Left forelimb (tissue), 1 donor: Measurements from ENCODE around the gene BMP7.

Experiments
- DNase-seq: peaks from one replicate; pipeline ENCODE4 v3.0.0-alpha.2; 2018; ENCODE audit warnings: low spot score

BMP7 gene

DNA sequence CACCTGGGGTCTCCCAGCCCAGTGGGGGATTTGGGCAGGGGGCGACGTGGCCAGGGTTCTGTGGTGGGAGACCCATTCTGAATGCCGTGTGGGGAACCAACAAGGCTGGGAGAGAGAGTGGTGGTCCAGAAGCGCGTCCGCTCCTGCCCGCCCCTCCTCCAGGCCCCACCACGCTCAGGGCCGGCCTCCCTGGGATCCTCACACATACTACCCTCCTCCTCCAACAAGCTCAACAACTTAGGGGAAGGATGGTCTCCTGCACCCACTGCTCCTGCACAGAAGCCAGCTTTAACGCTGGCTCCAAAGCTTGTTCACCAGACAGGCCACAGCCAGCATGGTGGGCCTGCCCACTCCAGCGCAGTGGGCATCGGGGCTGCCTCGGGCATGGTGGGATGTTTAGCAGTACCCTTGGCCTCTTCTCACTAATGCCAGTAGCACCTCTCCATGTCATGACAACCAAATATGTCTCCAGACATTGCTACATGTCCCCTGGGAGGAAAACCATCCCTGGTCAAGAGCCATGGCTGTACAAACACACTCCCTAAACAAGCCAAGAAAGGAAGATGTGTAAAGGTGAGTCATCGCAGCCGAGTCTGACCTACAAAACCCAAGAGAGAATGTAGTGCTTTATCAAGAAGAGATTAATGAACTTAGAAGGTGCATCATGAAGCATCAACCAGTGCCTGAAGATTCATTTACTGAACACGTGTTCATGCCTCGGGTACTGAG lies 75.7 kb downstream of the BMP7 start:
- DNase-seq = no peak

- DNase-seq = no peak
These were observed 76.7 kb downstream of the BMP7 start for GRCh38 chr20:57189713-57190112.

- DNase-seq = no peak
These were observed 77.8 kb downstream of the BMP7 start for GRCh38 chr20:57188576-57189079.

- DNase-seq = no peak
These were observed 78.4 kb downstream of the BMP7 start for GRCh38 chr20:57188056-57188455.

- no peak for DNase-seq
These were observed 79.3 kb downstream of the BMP7 start for GRCh38 chr20:57187068-57187634.

- no peak for DNase-seq
These were observed 80.2 kb downstream of the BMP7 start for GRCh38 chr20:57186192-57186591.

- DNase-seq = no peak
These were observed 81.2 kb downstream of the BMP7 start for GRCh38 chr20:57185188-57185743.

- DNase-seq = no peak
These were observed 82.9 kb downstream of the BMP7 start for GRCh38 chr20:57183457-57184009.

DNA sequence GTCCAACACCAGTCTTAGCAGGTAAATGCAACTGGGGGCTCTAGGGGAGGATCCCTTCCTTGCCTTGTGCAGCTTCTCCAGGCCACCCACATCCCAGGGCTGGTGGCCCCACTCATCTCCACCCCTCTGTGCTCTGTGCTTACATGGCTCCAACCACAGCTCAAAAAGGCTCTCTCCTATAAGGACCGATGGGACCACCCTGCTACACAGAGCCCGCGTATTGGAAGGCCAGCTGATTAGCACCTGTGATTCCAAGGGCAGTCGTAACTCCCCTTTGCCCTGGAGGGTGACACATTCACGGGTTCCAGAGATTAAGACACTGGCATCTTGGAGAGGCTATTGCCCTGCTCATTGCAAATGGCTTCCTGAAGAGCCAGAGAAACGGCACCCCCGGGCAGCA lies 84.8 kb downstream of the BMP7 start:
- DNase-seq = no peak

DNA sequence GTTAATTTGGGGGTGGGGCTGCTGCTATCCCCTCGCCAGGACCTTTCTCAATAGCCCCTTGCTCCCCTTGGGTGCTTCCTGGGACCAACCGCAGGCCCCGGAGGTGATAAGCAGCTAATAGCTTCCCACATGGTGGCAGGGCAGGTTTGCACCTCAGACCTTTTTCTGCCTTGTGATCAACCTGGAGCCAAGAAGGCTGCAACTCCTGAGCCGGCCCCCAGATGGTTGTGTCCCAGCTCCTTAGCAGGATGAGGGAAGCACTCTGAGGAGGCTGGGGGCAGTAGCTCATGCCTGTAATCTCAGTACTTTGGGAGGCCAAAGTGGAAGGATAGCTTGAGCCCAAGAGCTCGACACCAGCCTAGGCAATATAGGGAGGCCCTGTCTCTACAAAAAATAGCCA lies 85.5 kb downstream of the BMP7 start:
- no peak for DNase-seq

- DNase-seq = no peak
These were observed 86.1 kb downstream of the BMP7 start for GRCh38 chr20:57180387-57180786.

DNA sequence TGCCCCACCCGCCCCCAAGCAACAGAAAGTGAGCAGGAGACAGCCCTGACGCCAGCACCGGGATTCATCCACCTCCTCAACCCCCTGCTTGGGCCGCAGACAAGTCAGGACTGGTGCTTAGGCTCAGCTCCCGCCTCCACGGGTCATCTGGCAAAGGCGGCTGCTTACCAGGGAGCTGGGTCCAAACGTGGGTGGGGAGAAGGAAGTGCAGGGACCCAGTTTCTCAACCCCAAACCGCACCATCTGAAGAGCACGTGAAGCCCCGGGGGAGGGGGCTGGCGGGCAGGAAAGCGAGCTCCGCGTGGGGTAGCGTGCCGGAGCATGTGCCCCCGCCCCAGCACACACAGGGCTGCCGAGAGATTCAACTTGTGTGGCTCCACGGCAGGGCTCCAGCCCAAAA lies 87.2 kb downstream of the BMP7 start:
- no peak for DNase-seq

DNA sequence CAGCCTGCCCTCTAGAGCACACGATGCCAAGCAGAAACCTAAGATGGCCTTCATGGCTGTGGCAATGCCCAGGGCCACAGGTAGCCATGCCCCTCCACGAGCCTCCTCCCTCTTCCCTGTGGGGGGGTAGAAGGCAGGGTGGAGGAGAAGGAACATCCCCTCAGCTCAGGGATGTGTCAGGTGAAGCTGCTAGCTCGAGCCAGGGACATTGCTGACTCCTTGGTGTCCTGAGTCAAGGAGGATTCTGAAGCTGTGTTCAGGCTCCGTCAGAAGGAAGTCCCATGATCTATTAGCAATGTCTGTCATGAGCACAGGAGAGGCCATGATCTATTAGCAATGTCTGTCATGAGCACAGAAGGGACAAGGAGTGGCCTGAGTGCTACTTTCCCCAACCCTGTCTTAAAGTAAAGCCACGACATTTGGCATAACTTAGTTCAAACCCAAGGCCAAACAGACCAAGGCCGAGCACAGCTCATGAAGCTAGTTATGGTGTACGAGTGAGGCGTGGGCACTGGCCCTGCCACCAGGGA lies 87.8 kb downstream of the BMP7 start:
- DNase-seq = no peak

- no peak for DNase-seq
These were observed 88.7 kb downstream of the BMP7 start for GRCh38 chr20:57177636-57178280.

GRCh38 chr20:57176842-57177241 lies 89.6 kb downstream of the BMP7 start:
- no peak for DNase-seq

GRCh38 chr20:57175397-57176010 lies 90.9 kb downstream of the BMP7 start:
- DNase-seq = no peak

DNA sequence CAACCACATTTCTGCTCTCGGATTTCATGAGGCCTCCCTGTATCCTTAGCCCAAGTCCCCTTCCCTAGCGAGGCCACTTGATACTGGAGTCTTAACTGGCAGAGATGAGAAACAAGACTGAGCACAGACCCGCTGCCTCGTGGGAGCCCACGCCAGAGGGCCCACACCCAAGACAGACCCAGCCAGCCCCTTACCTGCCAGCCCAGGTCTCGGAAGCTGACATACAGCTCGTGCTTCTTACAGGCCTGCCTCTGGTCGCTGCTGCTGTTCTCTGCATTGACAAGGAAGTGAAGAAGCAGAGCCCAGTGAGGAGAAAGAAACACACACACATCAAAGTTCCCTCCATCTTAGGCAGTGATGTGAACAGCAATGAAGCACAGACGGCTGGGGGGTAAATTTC lies 91.7 kb downstream of the BMP7 start:
- DNase-seq = no peak

- no peak for DNase-seq
These were observed 92.5 kb downstream of the BMP7 start for GRCh38 chr20:57173986-57174385.

DNA sequence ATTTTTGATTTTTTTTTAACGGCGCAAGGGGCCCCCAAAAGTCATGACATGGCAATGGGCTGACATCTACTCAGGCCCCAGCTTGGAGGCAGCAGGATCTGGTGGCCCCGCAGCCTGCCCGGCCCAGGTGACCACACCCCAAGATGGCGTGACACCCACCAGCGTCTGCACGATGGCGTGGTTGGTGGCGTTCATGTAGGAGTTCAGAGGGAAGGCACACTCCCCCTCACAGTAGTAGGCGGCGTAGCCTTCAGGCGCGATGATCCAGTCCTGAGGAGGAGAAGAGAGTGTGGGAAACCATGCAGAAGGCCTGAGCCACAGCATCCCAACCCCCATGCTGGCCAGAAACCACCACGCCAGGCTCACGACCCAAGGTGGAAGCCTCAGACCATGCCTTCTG lies 93.4 kb downstream of the BMP7 start:
- no peak for DNase-seq

GRCh38 chr20:57170343-57170742 lies 96.1 kb downstream of the BMP7 start:
- no peak for DNase-seq

DNA sequence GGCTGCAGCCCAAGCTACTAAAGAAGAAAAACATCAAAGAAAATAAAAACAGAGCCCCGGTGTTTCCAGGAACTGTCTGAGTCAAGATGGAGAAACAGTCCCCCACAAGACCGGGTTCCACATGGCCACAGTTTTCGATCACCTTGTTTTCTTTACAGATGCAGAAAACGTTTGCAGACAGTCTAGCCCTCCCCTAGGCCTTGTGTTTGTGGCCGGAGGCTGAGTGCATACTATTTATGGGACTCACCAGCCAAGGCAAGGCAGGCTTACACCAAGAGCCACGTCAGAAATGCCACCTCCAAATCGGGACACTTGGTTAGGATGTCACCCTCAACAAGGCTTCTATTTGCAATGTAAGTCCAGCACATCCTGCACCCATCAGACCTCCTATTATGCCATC lies 97.3 kb downstream of the BMP7 start:
- DNase-seq = no peak
